ENCODE measurements around the gene RNASE8.
"Not testable (repeated sequence)": the region's sequence is repeated elsewhere in the genome, so short reads cannot be mapped to it uniquely, and the experiment has no call there.

Gene RNASE8, protein sequence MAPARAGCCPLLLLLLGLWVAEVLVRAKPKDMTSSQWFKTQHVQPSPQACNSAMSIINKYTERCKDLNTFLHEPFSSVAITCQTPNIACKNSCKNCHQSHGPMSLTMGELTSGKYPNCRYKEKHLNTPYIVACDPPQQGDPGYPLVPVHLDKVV

DNA sequence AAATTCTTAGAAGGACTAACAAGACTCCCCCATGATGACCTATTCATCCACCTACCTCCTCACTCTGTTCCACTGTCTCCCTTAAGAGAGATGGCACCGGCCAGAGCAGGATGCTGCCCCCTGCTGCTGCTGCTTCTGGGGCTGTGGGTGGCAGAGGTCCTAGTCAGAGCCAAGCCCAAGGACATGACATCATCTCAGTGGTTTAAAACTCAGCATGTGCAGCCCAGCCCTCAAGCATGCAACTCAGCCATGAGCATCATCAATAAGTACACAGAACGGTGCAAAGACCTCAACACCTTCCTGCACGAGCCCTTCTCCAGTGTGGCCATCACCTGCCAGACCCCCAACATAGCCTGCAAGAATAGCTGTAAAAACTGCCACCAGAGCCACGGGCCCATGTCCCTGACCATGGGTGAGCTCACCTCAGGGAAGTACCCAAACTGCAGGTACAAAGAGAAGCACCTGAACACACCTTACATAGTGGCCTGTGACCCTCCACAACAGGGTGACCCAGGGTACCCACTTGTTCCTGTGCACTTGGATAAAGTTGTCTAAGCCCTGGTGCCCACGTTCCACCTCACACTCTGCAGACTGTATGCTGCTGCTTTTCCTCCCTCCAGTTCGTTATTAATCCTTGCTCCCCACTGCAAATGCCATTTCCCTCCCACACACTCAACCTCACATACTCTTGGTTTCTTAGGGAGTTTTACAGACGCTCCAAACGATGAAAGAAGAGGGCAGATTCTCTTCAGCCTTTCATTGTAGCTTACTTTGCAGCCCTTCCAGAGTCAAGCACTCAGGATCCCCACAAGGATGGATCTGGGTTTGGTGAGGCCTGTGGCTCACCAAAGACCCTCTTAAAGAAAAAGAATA lies at the start of gene RNASE8:
TSS of gene RNASE8 (plus strand) at position 20 of the 873 bp plus-strand sequence. CDS start at position 91, 71 bp downstream.
- H3K27ac ChIP-seq: no peak within 1 kb of the TSS
- TF ChIP-seq, protein P1, sequence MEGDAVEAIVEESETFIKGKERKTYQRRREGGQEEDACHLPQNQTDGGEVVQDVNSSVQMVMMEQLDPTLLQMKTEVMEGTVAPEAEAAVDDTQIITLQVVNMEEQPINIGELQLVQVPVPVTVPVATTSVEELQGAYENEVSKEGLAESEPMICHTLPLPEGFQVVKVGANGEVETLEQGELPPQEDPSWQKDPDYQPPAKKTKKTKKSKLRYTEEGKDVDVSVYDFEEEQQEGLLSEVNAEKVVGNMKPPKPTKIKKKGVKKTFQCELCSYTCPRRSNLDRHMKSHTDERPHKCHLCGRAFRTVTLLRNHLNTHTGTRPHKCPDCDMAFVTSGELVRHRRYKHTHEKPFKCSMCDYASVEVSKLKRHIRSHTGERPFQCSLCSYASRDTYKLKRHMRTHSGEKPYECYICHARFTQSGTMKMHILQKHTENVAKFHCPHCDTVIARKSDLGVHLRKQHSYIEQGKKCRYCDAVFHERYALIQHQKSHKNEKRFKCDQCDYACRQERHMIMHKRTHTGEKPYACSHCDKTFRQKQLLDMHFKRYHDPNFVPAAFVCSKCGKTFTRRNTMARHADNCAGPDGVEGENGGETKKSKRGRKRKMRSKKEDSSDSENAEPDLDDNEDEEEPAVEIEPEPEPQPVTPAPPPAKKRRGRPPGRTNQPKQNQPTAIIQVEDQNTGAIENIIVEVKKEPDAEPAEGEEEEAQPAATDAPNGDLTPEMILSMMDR (IDR thresholded peaks at IDR 0.05): no peak
- TF ChIP-seq ZFX (IDR thresholded peaks at IDR 0.05; ENCODE audit: borderline replicate concordance): no peak

DNA sequence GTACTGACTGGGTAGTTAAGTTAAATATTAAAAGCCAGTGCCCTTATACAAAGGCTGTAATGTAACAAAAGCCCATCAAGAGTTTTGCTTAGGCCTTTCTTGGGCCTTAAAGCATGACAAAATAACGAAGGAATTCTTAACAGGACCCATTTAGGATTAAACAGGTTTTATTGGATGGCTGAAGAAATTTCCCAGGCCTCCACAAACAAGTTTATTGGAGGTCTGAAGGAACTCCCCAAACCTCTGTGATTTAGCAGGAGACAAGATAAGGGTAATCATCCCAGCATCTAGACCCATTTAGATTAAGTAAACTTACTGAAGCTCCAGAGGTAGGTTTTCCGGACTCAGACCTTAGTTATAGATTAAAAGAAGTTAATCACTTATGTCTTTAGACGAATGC lies 47.9 kb upstream of the RNASE8 start:
- not testable (repeated sequence) for H3K27ac ChIP-seq

DNA sequence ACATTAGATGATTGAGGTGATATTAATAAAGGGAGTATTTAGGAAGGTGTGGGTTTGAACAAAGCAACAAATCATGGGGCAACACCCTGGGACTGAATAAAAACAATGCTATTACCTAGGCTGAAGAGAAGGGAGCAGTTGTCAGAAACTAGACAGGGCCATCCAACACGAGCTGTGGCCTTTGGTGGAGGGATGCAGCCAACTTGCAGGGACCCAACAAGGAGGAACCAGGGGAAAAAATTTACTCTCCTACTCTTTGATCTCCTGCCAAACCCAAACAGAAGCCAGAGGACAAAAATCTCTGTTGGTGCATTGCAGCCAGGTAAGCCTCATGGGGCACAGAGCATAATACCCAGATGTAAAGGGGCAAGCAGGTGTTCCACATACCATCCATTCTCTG lies 46.5 kb upstream of the RNASE8 start:
- no peak overlapping the region for H3K27ac ChIP-seq
- TF ChIP-seq, protein P1 (IDR thresholded peaks at IDR 0.05): no peak
- no peak for TF ChIP-seq ZFX (IDR thresholded peaks at IDR 0.05; ENCODE audit: borderline replicate concordance)

- no peak overlapping the region for H3K27ac ChIP-seq
- TF ChIP-seq ZFX (IDR thresholded peaks at IDR 0.05; ENCODE audit: borderline replicate concordance): no peak
- TF ChIP-seq, protein P1 (IDR thresholded peaks at IDR 0.05): peak; percentile 95
Observed at GRCh38 chr14:21014761-21015190, 42.8 kb upstream of the RNASE8 start.

- H3K27ac ChIP-seq: no peak overlapping the region
- no peak for TF ChIP-seq ZFX (IDR thresholded peaks at IDR 0.05; ENCODE audit: borderline replicate concordance)
- TF ChIP-seq, protein P1 (IDR thresholded peaks at IDR 0.05): no peak
Observed at GRCh38 chr14:21015312-21015711, 42.3 kb upstream of the RNASE8 start.

DNA sequence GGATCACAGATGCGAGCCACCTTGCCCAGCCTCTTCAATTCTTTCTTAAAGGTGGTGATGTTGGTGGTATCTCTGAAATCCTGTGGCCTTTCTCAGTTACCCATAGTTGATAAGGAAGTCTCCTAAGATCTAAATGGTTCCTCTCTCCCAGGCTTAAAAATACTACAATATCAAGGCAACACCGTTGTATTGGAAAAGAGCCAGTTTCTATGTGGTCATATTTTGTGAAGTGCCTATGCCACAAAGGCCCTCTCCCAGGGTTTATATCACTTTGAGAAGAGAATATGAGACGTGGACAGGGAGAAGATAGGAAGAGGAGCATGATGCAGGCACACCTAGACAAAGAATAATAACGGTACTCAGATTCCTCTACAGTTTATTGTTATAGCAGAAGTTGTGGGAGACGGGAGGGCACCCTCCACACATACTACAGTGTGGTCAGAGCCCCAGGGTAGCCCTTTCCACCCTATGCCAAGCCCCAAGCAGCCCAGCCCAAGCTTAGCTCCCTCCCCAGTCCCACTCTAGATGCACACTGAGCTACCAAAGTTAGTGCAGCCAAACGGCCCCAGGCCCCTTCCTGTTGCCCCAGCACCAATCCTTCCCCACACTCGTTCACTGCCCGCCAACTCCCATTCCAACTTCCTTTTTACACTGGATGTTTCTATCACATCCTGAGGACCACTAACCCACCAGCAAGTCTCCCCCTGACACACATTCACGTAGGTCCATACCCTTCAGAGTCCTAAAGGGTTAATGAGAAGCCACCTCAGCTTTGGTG lies 41.0 kb upstream of the RNASE8 start:
- no peak overlapping the region for H3K27ac ChIP-seq
- no peak for TF ChIP-seq ZFX (IDR thresholded peaks at IDR 0.05; ENCODE audit: borderline replicate concordance)
- TF ChIP-seq, protein P1 (IDR thresholded peaks at IDR 0.05): no peak

DNA sequence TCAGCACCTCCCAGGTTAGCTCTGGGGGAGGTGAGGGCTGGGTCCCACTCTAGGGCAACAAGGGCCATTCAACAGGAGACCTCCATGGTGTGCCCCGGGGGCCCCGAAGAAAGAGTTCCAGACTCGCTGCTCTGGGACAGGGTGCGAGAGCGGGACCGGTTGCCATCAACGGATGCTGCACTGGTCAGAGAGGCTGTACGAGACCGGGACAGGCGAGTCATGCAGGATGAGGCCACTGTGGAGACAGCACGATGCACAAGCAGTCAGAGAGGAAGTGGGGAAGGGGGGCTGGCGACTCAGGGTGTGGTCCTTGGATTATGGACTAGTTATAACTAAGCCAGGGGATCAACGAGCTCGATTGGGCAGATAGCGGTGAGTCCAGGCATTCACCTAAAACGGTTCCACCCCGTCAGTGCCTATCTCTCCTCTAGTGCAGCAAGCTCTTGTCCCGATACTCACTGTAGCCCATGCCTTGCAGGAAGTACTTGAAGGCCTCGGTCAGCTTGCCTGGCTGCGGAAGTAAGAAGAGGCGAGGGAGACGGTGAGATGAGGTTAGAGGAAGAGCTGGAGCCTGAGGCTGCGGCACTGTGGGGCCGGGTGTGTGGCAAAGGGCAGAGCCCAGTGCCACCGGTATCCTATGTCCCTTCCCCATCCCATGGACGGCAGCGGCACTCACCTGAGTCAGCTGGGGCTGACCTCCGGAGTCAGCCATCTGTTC lies 39.9 kb upstream of the RNASE8 start:
- no peak overlapping the region for H3K27ac ChIP-seq
- no peak for TF ChIP-seq ZFX (IDR thresholded peaks at IDR 0.05; ENCODE audit: borderline replicate concordance)
- TF ChIP-seq, protein P1 (IDR thresholded peaks at IDR 0.05): no peak
